HFFc6 (cell line): ENCODE data around the gene TAS1R2. TPM values are rescaled to one million over a fixed set of nuclear protein-coding genes. Genes with fewer than 3 reads are reported as not detected.

Source experiments
- DNase-seq: peaks from one replicate; pipeline ENCODE4 v3.0.0-alpha.2; 2018
- H3K27ac Mint-ChIP-seq: 2 replicates; pipeline ENCODE4 v1.8.0; 2020; ENCODE audit warnings: mild to moderate bottlenecking, mixed read lengths
- H3K27me3 Mint-ChIP-seq: 2 replicates; pipeline ENCODE4 v1.8.0; 2021; ENCODE audit warnings: mild to moderate bottlenecking, moderate library complexity, mixed read lengths; ENCODE audit not compliant: insufficient read depth
- H3K36me3 Mint-ChIP-seq: 2 replicates; pipeline ENCODE4 v1.8.0; 2021; ENCODE audit warnings: low read depth, mixed read lengths
- H3K4me1 Mint-ChIP-seq: 2 replicates; pipeline ENCODE4 v1.8.0; 2020; ENCODE audit warnings: low read depth, mixed read lengths
- H3K4me3 Mint-ChIP-seq: 2 replicates; pipeline ENCODE4 v1.8.0; 2020; ENCODE audit warnings: mild to moderate bottlenecking, moderate library complexity, mixed read lengths
- H3K9me3 Mint-ChIP-seq: 2 replicates; pipeline ENCODE4 v1.8.0; 2020; ENCODE audit warnings: mild to moderate bottlenecking, mixed read lengths
- total RNA-seq, 6 experiments: library from RNA; stranded (reverse); fragmentation: NEBNext Ultra II Directional; extraction: Animal tissue kit (Norgen Biotek cat#: 25700); gene quantifications; 2 replicates in 1 of 6; 3 replicates in 5 of 6; pipeline ENCODE4 v1.2.3, GENCODE V29; 2021
- TF ChIP-seq, protein P1 (sequence below): fragments of 200-600 bp; sonication (generic); IDR thresholded peaks from 2 replicates; pipeline ENCODE4 v1.5.0; 2021; ENCODE audit warnings: antibody characterized with exemption, mild to moderate bottlenecking

Gene TAS1R2
- total RNA-seq, 6 experiments from 2014 or later: not detected

DNA sequence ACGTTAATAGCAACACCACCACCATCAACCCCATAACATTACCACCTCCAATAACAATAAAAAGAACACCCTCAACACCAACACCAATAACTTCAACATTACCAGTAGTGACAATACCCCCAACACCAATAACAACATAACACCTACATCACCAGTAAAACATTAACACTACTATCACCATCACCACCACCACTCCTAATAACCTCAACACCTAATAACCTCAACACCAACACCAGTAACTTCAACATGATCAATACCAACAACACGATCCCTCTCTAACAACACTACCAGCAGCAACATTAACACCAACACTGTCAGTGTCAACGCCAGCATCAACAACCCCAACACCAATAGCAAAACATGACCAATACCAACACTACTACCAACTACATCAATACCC is 57.2 kb downstream of the TAS1R2 start:
- DNase-seq: no peak
- Mint-ChIP-seq H3K36me3 (no peaks in the 10 kb centered on the region), H3K4me3 (no peak overlapping the region), H3K27me3 (peaks cover 7% of the 10 kb centered on the region), H3K27ac (no peak overlapping the region), H3K4me1 (0 out of 2 replicates have a peak, but pooled peaks cover 6% of the 10 kb centered on the region), H3K9me3 (no peaks in the 10 kb centered on the region)
- TF ChIP-seq, protein P1, sequence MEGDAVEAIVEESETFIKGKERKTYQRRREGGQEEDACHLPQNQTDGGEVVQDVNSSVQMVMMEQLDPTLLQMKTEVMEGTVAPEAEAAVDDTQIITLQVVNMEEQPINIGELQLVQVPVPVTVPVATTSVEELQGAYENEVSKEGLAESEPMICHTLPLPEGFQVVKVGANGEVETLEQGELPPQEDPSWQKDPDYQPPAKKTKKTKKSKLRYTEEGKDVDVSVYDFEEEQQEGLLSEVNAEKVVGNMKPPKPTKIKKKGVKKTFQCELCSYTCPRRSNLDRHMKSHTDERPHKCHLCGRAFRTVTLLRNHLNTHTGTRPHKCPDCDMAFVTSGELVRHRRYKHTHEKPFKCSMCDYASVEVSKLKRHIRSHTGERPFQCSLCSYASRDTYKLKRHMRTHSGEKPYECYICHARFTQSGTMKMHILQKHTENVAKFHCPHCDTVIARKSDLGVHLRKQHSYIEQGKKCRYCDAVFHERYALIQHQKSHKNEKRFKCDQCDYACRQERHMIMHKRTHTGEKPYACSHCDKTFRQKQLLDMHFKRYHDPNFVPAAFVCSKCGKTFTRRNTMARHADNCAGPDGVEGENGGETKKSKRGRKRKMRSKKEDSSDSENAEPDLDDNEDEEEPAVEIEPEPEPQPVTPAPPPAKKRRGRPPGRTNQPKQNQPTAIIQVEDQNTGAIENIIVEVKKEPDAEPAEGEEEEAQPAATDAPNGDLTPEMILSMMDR: no peak

DNA sequence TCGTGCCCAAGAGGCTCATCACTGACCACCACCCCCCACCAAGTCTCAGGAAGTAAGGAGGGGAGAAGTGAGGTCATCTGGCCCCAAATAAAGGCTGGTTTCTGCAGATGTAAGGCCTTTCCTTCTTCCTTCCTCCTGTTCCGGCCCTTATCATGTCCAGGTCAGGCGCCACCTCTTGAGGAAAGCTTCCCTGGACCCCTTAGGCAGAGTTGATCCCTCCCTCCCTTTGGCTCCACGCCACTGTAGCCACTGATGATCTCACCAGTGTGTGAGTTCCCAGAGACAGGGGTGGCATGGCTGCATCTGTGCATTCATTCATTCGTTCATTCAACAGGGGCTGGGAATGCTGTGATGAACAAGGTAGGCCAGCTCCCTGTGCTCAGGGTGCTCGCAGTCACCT is 59.2 kb downstream of the TAS1R2 start:
- DNase-seq: no peak
- H3K27me3 Mint-ChIP-seq: peaks cover 10% of the 10 kb centered on the region
- H3K9me3 Mint-ChIP-seq: no peaks in the 10 kb centered on the region
- H3K4me1 Mint-ChIP-seq: no peaks in the 10 kb centered on the region
- TF ChIP-seq, protein P1: no peak
- no peaks in the 10 kb centered on the region for H3K36me3 Mint-ChIP-seq
- no peak overlapping the region for H3K4me3 Mint-ChIP-seq
- H3K27ac Mint-ChIP-seq: no peak overlapping the region

DNA sequence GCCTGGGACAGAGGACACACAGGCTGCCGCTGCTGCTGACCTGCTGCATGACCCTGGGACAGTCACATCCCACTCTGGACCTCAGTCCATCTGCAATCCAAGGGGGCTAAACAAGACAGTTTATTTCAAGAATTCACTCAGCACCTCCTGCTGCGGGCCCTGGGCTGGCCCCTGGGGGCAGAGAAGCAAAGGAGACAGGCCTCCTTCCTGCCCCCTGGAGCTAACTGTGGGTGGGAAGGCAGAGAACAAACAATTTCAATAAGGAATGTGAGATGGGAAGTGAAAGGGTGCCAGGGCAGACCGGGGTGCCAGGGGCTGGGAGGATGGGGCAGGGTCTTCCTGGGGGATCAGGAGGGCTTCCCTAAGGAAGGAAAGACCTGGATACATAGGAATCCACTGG is 60.0 kb downstream of the TAS1R2 start:
- no peaks in the 10 kb centered on the region for H3K36me3 Mint-ChIP-seq
- peaks cover 10% of the 10 kb centered on the region for H3K27me3 Mint-ChIP-seq
- no peaks in the 10 kb centered on the region for H3K9me3 Mint-ChIP-seq
- H3K27ac Mint-ChIP-seq: no peak overlapping the region
- H3K4me3 Mint-ChIP-seq: no peak overlapping the region
- TF ChIP-seq, protein P1: no peak
- H3K4me1 Mint-ChIP-seq: no peaks in the 10 kb centered on the region
- DNase-seq: no peak

DNA sequence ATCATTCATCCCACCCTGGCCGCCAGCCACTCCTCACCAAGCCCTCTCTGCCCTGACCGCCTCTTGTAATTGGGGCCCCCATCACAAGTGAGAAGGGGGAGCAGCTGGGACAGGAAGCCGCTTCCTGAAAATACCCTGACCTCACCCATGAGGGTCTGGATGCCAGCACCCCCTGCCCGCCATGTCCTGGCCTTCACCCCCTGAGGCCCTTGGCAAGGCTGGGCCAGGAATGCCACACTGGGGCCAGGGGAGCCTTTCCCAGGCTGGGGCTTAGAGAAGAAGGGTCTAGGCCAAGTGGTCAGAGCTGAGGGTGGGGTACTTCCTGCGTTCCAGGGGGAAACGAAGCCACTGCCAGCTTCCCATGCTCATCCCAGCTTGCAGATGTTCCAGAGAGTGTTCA is 60.5 kb downstream of the TAS1R2 start:
- no peaks in the 10 kb centered on the region for H3K36me3 Mint-ChIP-seq
- TF ChIP-seq, protein P1: no peak
- H3K9me3 Mint-ChIP-seq: no peaks in the 10 kb centered on the region
- no peaks in the 10 kb centered on the region for H3K4me1 Mint-ChIP-seq
- DNase-seq: no peak
- peaks cover 14% of the 10 kb centered on the region for H3K27me3 Mint-ChIP-seq
- no peak overlapping the region for H3K27ac Mint-ChIP-seq
- H3K4me3 Mint-ChIP-seq: no peak overlapping the region

DNA sequence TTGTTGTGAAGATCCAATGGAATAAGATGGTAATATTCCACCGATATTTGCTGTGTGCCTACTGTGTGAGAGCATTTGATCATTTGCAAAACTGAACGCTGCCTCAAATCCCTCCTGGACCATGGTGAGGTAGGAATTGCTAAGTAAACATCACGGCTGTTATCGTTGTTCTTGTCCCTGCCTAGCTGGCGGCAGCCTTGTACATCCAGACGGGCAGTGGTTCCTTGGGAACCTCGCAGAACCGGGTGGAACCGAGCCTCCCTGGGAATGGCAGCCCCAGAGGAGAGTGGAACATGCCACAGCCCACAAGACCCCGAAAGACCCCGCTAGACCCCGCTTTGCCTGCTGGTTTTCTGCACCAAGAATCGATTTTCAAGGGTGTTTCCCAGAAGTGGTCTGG is 60.9 kb downstream of the TAS1R2 start:
- Mint-ChIP-seq H3K4me1 (no peaks in the 10 kb centered on the region), H3K27ac (no peak overlapping the region), H3K36me3 (no peaks in the 10 kb centered on the region), H3K4me3 (no peak overlapping the region), H3K27me3 (peaks cover 17% of the 10 kb centered on the region), H3K9me3 (no peaks in the 10 kb centered on the region)
- TF ChIP-seq, protein P1: no peak
- DNase-seq: no peak

DNA sequence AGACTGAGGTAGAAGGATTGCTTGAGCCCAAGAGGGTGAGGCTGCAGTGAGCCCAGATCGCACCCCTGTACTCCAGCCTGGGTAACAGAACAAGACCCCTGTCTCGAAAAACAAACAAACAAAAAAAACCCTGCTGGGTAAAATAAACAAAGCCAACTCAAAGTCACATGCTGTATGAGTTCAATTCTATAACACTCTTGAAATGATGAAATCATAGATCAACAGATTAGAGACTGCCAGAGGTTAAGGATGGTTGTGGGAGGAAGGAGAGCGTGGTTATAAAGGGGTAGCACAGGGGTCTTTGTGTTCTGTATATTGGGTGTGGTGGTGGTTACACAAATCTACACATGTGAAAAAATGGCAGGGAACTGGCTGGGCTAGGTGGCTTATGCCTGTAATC is 62.5 kb downstream of the TAS1R2 start:
- H3K36me3 Mint-ChIP-seq: no peaks in the 10 kb centered on the region
- no peaks in the 10 kb centered on the region for H3K4me1 Mint-ChIP-seq
- H3K4me3 Mint-ChIP-seq: no peak overlapping the region

More for the DNA sequence above, 62.5 kb downstream of the TAS1R2 start:
- Mint-ChIP-seq H3K27ac (no peak overlapping the region), H3K27me3 (peaks cover 31% of the 10 kb centered on the region), H3K9me3 (no peaks in the 10 kb centered on the region)
- no peak for DNase-seq
- TF ChIP-seq, protein P1: no peak
